ENCODE data around the gene GSTA3. TPM values are rescaled to one million over a fixed set of nuclear protein-coding genes. Genes with fewer than 3 reads are reported as not detected.

GSTA3 gene
- total RNA-seq, 3 donors from 2014 or later: not detected

DNA sequence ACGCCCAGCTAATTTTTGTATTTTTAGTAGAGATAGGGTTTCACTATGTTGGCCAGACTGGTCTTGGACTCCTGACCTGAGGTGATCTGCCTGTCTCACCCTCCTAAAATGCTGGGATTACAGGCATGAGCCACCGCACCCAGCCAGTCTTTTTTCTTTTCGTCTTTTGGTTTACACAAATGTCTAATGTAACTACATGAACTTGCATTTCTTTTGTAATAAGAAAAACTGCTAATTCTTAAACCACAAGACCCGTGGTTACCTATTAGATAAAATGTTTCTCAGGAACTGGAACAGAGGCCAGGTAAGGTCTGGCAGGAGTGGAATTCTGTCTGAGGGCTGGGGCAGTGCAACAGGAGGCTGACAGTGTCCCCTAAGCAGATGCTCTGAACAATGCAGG is 32.7 kb upstream of the GSTA3 start:
- no peaks in the 10 kb centered on the region for H3K27me3 ChIP-seq
- DNase-seq (ENCODE audit: low spot score in 2 of 2): no peak
- H3K4me3 ChIP-seq: no peak overlapping the region
- no peaks in the 10 kb centered on the region for H3K36me3 ChIP-seq
- H3K27ac ChIP-seq: no peak overlapping the region
- intact Hi-C loops (cut with DNase I; ENCODE audit: low total_unique reads): no loop called here
- TF ChIP-seq, protein P1, sequence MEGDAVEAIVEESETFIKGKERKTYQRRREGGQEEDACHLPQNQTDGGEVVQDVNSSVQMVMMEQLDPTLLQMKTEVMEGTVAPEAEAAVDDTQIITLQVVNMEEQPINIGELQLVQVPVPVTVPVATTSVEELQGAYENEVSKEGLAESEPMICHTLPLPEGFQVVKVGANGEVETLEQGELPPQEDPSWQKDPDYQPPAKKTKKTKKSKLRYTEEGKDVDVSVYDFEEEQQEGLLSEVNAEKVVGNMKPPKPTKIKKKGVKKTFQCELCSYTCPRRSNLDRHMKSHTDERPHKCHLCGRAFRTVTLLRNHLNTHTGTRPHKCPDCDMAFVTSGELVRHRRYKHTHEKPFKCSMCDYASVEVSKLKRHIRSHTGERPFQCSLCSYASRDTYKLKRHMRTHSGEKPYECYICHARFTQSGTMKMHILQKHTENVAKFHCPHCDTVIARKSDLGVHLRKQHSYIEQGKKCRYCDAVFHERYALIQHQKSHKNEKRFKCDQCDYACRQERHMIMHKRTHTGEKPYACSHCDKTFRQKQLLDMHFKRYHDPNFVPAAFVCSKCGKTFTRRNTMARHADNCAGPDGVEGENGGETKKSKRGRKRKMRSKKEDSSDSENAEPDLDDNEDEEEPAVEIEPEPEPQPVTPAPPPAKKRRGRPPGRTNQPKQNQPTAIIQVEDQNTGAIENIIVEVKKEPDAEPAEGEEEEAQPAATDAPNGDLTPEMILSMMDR (IDR thresholded peaks at IDR 0.05): no peak
- no peak for TF ChIP-seq POLR2A (IDR thresholded peaks at IDR 0.05)
- no peak for TF ChIP-seq POLR2AphosphoS5 (IDR thresholded peaks at IDR 0.05)
- no peaks in the 10 kb centered on the region for H3K9me3 ChIP-seq
- no peaks in the 10 kb centered on the region for H3K4me1 ChIP-seq

DNA sequence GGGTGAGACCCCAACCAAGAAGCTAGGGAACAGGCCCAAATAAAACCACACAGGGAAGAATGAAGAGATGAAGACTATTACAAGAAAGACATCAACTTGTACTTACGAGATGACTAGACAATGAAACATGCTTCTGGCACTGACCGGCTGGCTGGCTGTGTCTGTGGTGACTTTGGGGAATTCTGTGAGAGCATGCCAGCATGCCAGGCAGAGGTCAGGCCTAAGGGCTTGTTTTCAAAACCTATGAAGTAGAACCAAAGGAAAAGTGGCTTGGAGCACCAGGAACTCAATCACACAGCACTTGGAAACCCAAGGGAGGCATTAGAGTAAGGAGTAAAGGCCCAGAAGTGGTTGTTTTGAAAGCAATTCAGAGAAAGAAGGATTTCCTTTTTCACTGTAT is 28.4 kb upstream of the GSTA3 start:
- intact Hi-C loops (cut with DNase I; ENCODE audit: low total_unique reads): no loop called here
- TF ChIP-seq POLR2AphosphoS5 (IDR thresholded peaks at IDR 0.05) (no peak), POLR2A (IDR thresholded peaks at IDR 0.05) (no peak)
- TF ChIP-seq, protein P1 (IDR thresholded peaks at IDR 0.05): no peak
- peak in 1 of 2 donors; percentile 60 for DNase-seq (ENCODE audit: low spot score in 2 of 2)

DNA sequence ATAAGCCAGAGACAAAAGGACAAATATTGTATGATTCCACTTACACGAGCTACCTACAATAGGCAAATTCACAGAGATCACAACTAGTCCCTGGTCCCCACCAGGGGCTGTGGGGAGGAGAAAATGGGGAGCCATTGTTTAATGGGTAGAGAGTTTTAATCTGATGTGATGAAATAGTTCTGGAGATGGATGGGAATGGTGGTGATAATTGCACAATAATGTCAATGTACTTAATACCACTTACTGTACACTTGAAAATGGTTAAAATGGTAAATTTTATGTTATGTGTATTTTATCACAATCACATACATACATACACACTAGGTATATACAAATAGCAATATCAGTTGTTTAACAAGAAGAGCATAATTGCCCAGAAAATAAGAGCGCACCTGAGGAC is 24.3 kb upstream of the GSTA3 start:
- no peak for DNase-seq (ENCODE audit: low spot score in 2 of 2)

More for the DNA sequence above, 28.4 kb upstream of the GSTA3 start:
- Histone ChIP-seq H3K4me3 (no peak overlapping the region), H3K27me3 (no peaks in the 10 kb centered on the region), H3K36me3 (no peaks in the 10 kb centered on the region), H3K4me1 (no peaks in the 10 kb centered on the region), H3K9me3 (no peaks in the 10 kb centered on the region), H3K27ac (no peak overlapping the region)

DNA sequence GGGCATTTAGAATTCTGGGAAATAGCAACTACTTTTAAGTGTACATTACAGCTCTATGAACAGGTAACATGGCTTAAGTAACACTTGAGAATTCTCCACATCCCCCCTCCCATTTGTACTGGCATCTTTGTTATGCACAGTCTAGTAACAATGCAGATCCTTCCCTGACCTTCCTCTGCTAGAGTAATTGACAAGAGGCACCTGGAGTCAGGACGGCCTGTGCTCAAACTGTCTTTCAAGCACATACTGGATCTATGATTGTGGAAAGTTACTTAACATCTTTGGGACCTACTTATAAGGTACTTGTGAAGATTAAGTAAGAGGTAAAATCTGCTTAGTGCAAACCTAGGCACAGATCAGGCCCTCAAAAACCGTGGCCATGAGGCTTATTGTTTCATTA is 21.9 kb upstream of the GSTA3 start:
- no peak overlapping the region for H3K27ac ChIP-seq
- DNase-seq (ENCODE audit: low spot score in 2 of 2): no peak
- H3K9me3 ChIP-seq: no peaks in the 10 kb centered on the region

More for the DNA sequence above, 24.3 kb upstream of the GSTA3 start:
- Histone ChIP-seq H3K36me3 (no peaks in the 10 kb centered on the region), H3K4me3 (no peak overlapping the region), H3K27me3 (no peaks in the 10 kb centered on the region), H3K27ac (no peak overlapping the region), H3K9me3 (no peaks in the 10 kb centered on the region), H3K4me1 (no peaks in the 10 kb centered on the region)
- intact Hi-C loops (cut with DNase I; ENCODE audit: low total_unique reads): no loop called here
- TF ChIP-seq, protein P1 (IDR thresholded peaks at IDR 0.05): no peak
- TF ChIP-seq POLR2AphosphoS5 (IDR thresholded peaks at IDR 0.05): no peak
- no peak for TF ChIP-seq POLR2A (IDR thresholded peaks at IDR 0.05)

DNA sequence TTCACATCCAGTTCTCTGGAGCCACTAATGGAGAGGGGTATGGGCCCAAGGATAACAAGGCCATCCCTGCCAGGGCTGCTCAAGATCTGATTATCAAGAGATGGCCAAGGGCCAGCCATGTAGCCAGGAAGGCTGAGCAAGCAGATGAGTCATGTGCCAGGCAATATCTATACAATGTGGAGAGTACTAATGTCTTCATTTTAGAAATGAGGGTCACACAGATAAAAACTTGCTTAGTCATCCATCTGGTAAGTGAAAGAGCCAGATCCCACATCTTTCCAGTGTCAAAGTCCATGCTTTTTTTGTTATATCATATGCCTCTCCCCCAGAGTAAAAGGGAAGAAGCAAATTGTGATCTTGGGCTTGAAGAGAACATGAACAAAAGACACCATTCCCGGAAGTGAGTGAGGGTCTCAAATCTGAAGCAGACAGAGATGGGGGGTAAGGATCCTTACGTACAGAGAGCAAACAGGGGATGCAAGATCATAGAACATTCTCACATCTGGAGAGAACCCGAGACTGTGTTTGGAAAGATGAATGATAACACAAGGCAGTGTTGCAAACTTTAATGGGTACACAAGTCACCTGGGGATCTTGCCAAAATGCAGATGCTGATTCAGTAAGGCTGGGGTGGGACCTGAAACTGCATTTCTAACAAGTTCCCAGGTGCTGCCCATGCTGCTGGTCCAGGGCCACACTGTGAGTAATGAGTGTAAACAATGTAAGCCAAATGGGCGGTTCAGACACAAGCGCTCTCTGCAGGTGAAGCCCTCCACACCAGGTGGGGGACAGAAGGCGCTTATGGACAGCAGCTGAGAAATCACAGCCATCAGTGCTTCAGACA is 20.0 kb upstream of the GSTA3 start:
- Histone ChIP-seq H3K4me3 (no peak overlapping the region), H3K27ac (no peak overlapping the region), H3K9me3 (no peaks in the 10 kb centered on the region), H3K4me1 (no peaks in the 10 kb centered on the region), H3K27me3 (no peaks in the 10 kb centered on the region), H3K36me3 (no peaks in the 10 kb centered on the region)
- TF ChIP-seq POLR2AphosphoS5 (IDR thresholded peaks at IDR 0.05): no peak
- no peak for TF ChIP-seq POLR2A (IDR thresholded peaks at IDR 0.05)
- TF ChIP-seq, protein P1 (IDR thresholded peaks at IDR 0.05): no peak
- DNase-seq (ENCODE audit: low spot score in 2 of 2): no peak
- intact Hi-C loops (cut with DNase I; ENCODE audit: low total_unique reads): no loop called here

More for the DNA sequence above, 21.9 kb upstream of the GSTA3 start:
- intact Hi-C loops (cut with DNase I; ENCODE audit: low total_unique reads): no loop called here
- TF ChIP-seq POLR2A (IDR thresholded peaks at IDR 0.05): no peak
- TF ChIP-seq, protein P1 (IDR thresholded peaks at IDR 0.05): no peak
- TF ChIP-seq POLR2AphosphoS5 (IDR thresholded peaks at IDR 0.05): no peak
- Histone ChIP-seq H3K4me1 (no peaks in the 10 kb centered on the region), H3K4me3 (no peak overlapping the region), H3K27me3 (no peaks in the 10 kb centered on the region), H3K36me3 (no peaks in the 10 kb centered on the region)
